Sigmoid colon (tissue), 4 donors: ENCODE measurements around the gene EVL.

Source experiments
- CTCF ChIP-seq, 4 experiments: fragments of 450-650 bp in 3 of 4; fragments of 200-600 bp in 1 of 4; IDR thresholded peaks; one replicate each; pipeline ENCODE4 v1.5.1; 2016 to 2019; ENCODE audit warnings: antibody characterized with exemption in 4 of 4, mild to moderate bottlenecking in 3 of 4, moderate library complexity in 2 of 4
- EP300 ChIP-seq, 4 donors: sonication (generic); formaldehyde crosslinking; IDR thresholded peaks; one replicate each; pipeline ENCODE4 v1.6.1; 2017; ENCODE audit warnings: antibody characterized with exemption in 4 of 4
- POLR2A ChIP-seq, 2 donors: fragments of 450-650 bp; IDR thresholded peaks; one replicate each; pipeline ENCODE4 v1.6.1; 2016; ENCODE audit warnings: antibody characterized with exemption in 2 of 2, mild to moderate bottlenecking in 2 of 2, moderate library complexity in 2 of 2
- POLR2AphosphoS5 ChIP-seq, 4 donors: sonication (generic); formaldehyde crosslinking; IDR thresholded peaks; one replicate each; pipeline ENCODE4 v1.6.1; 2017; ENCODE audit warnings: antibody characterized with exemption in 4 of 4

- no peak for TF ChIP-seq POLR2A (IDR thresholded peaks at IDR 0.05)
- TF ChIP-seq CTCF (IDR thresholded peaks at IDR 0.05) = no peak
- no peak for TF ChIP-seq POLR2AphosphoS5 (IDR thresholded peaks at IDR 0.05)
- TF ChIP-seq EP300 (IDR thresholded peaks at IDR 0.05) = no peak
Observed at GRCh38 chr14:100073576-100074430, 8.6 kb downstream of the EVL start.
